ENCODE results near the gene MTHFD2L. TPM values are rescaled to one million over a fixed set of nuclear protein-coding genes. Genes with fewer than 3 reads are reported as not detected.

Gene MTHFD2L
- total and polyA plus RNA-seq, 9 of the 15 experiments (the other 6 are each of a cell fraction or from before 2014, with no cell fraction given) = 10.0 to 39.0 (median 26.0) TPM

GRCh38 chr4:74157561-74158465 lies at the start of gene MTHFD2L (continued):
- no peak for TF ChIP-seq ATF1 (CRISPR knock-in tag; IDR thresholded peaks at IDR 0.05)
- peak; percentile 70 for TF ChIP-seq ATF1 (tag; IDR thresholded peaks at IDR 0.05)
- peak; percentile 89 for TF ChIP-seq NFRKB (IDR thresholded peaks at IDR 0.05; ENCODE audit: low read depth)
- TF ChIP-seq ZNF584 (CRISPR knock-in tag; IDR thresholded peaks at IDR 0.05; ENCODE audit: low read depth) = peak; percentile 41; the same call in 1 of the 2 replicates
- peak; percentile 14; the same call in 1 of the 2 replicates for TF ChIP-seq ZBTB1 (CRISPR knock-in tag; IDR thresholded peaks at IDR 0.05; ENCODE audit: borderline replicate concordance, low read depth)
- no peak for TF ChIP-seq CUX1 (CRISPR knock-in tag; IDR thresholded peaks at IDR 0.05)
- no peak for TF ChIP-seq GTF2B (IDR thresholded peaks at IDR 0.05; ENCODE audit: extremely low read depth, insufficient read length)
- TF ChIP-seq NFATC3 (IDR thresholded peaks at IDR 0.05) = no peak
- TF ChIP-seq NR2F6 (CRISPR knock-in tag; IDR thresholded peaks at IDR 0.05) = no peak
- peak in 1 of 2 experiments; percentile 62; a peak in 1 of 4 replicates for TF ChIP-seq CSDE1 (IDR thresholded peaks at IDR 0.05)
- no peak for TF ChIP-seq ZNF668 (CRISPR knock-in tag; IDR thresholded peaks at IDR 0.05)
- no peak for TF ChIP-seq FOXJ3 (CRISPR knock-in tag; IDR thresholded peaks at IDR 0.05)
- no peak for TF ChIP-seq TRIM25 (IDR thresholded peaks at IDR 0.05; ENCODE audit: borderline replicate concordance)
- no peak for TF ChIP-seq ZNF79 (CRISPR knock-in tag; IDR thresholded peaks at IDR 0.05; ENCODE audit: low read depth)
- peak; percentile 46 for TF ChIP-seq CHD4 (IDR thresholded peaks at IDR 0.05; ENCODE audit: insufficient read depth, insufficient replicate concordance, low read depth, low read length, poor library complexity, severe bottlenecking)
- TF ChIP-seq ZNF766 (CRISPR knock-in tag; conservative IDR thresholded peaks at IDR 0.05) = no peak
- TF ChIP-seq FOS (IDR thresholded peaks at IDR 0.05; ENCODE audit: extremely low read depth, insufficient read length) = no peak

All from K562 (cell line).